Measurements from ENCODE around the gene EGFL7.
A peak's percentile ranks its signal among the peaks of the same experiment; 100 is the strongest.

The EGFL7 gene

GRCh38 chr9:136659861-136660784 lies 2.6 kb upstream of the EGFL7 start:
- no peak for DNase-seq (ENCODE audit: low read depth in 2 of 2)

- DNase-seq (ENCODE audit: low read depth in 2 of 2) = no peak
Observed at GRCh38 chr9:136660971-136661550, 1.7 kb upstream of the EGFL7 start.

GRCh38 chr9:136661641-136662325 lies 933 bp upstream of the EGFL7 start:
- no peak for DNase-seq (ENCODE audit: low read depth in 2 of 2)

GRCh38 chr9:136662326-136662655 lies 425 bp upstream of the EGFL7 start:
- no peak for DNase-seq (ENCODE audit: low read depth in 2 of 2)

GRCh38 chr9:136664000-136664915 lies 1.5 kb downstream of the EGFL7 start:
- no peak for DNase-seq (ENCODE audit: low read depth in 2 of 2)

- no peak for DNase-seq (ENCODE audit: low read depth in 2 of 2)
Observed at GRCh38 chr9:136665111-136665703, 2.5 kb downstream of the EGFL7 start.

- DNase-seq (ENCODE audit: low read depth in 2 of 2) = peak in 1 of 2 donors; percentile 19
Observed at GRCh38 chr9:136665704-136666371, 3.1 kb downstream of the EGFL7 start.

- DNase-seq (ENCODE audit: low read depth in 2 of 2) = no peak
Observed at GRCh38 chr9:136666372-136667213, 3.9 kb downstream of the EGFL7 start.

- DNase-seq (ENCODE audit: low read depth in 2 of 2) = no peak
Observed at GRCh38 chr9:136667214-136667939, 4.7 kb downstream of the EGFL7 start.

- no peak for DNase-seq (ENCODE audit: low read depth in 2 of 2)
Observed at GRCh38 chr9:136667940-136668760, 5.4 kb downstream of the EGFL7 start.

- no peak for DNase-seq (ENCODE audit: low read depth in 2 of 2)
Observed at GRCh38 chr9:136668983-136669790, 6.5 kb downstream of the EGFL7 start.

- no peak for DNase-seq (ENCODE audit: low read depth in 2 of 2)
Observed at GRCh38 chr9:136669791-136670464, 7.2 kb downstream of the EGFL7 start.

GRCh38 chr9:136670576-136671253 lies 8.0 kb downstream of the EGFL7 start:
- DNase-seq (ENCODE audit: low read depth in 2 of 2) = no peak

- no peak for DNase-seq (ENCODE audit: low read depth in 2 of 2)
Observed at GRCh38 chr9:136671254-136671614, 8.5 kb downstream of the EGFL7 start.

GRCh38 chr9:136671646-136672430 lies 9.1 kb downstream of the EGFL7 start:
- DNase-seq (ENCODE audit: low read depth in 2 of 2) = no peak
